ENCODE results near the gene CD180.

The CD180 gene

DNA sequence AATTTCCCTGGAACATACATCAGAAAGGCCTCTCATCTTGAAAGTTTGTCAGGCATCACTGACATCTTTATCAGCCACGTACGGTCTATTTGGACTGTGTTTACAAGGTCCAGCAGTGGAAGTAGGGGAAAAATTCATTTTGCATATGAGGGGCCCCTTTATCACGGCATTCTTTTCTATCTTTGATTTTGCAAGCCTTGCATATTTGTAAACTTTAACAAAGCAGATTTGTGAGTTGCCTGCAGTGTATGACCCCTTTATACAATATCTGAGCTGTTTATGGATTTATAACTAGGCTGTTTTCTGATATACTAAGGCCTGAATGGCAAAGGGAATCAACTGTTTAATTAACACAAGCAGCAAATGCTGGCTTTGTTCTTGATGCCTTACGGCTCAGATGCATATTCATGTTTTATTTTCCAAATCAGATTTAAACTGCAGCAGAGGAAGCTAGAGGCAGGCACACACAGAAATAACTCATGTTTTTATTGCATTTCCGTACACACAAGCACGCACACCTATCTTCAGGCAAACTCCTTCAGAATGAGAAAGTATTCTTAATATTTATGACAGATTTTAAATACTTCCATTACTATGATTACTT lies 61.1 kb downstream of the CD180 start:
- DNase-seq (ENCODE audit: extremely low read depth in 1 of 2, low read depth in 1 of 2): no peak

DNA sequence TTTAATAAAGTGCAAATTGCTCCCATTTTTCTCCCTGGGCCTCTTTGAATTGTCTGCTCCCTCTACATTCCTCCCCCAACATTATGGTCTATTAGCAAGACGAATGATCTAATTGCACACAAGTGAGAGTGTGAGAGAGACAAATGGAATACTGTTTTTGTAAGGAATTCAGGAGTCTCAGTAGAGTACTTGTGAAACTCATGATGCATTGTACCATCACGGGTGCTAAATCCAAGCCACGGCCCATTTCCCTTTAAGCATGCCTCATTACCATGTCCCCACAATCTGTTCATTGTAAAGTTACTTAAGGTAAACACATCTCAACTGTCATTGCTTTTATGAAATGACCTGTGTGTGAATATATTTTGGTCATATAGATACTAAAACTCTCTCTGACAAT lies 62.8 kb downstream of the CD180 start:
- DNase-seq (ENCODE audit: extremely low read depth in 1 of 2, low read depth in 1 of 2): no peak

DNA sequence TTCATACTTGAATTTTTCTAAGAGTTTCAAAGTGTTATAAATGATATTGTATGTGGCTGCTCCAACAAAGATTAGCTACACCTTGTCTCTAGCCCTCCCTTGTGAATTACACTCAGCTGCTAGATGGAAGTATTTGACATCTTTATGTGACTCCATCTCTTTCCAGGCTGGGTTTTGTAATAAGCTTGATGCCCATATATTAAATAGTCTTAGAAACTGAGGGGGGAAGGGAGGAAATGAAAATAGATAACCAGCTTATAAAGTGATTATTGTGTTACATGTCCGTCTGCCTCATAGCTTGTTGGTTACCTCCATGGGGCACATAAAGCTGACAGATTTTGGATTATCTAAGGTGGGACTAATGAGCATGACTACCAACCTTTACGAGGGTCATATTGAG lies 63.4 kb downstream of the CD180 start:
- no peak for DNase-seq (ENCODE audit: extremely low read depth in 1 of 2, low read depth in 1 of 2)

DNA sequence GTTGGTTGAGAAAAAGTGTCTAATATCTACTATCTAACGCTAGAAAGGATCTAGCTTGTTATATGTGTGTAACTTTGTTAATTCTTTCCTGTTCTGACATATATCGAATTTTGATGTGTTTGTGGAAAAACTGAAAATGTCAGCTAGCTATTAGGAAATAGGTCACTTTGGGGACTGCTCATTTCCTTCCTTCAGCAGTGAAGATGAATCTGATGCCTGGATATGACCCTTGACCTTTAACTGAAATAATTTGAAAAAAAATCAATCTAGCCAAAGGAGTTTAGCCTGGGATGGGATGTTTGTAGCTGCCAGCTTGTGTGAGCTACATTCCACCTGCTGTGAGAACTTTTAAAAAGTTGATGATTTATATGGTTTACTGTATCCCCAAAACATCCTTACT lies 66.8 kb downstream of the CD180 start:
- DNase-seq (ENCODE audit: extremely low read depth in 1 of 2, low read depth in 1 of 2): no peak
